Ascending aorta (tissue), 2 donors: ENCODE results near the gene SEC23IP. TPM values are rescaled to one million over a fixed set of nuclear protein-coding genes. Genes with fewer than 3 reads are reported as not detected.

Experiments
- DNase-seq, 2 donors: peaks; one replicate each; pipeline ENCODE4 v3.0.0-alpha.2; 2019; ENCODE audit warnings: low spot score in 2 of 2
- H3K27ac ChIP-seq, 2 donors: fragments of 200-600 bp; sonication (generic); one replicate each; pipeline ENCODE4 v1.5.1; 2016 to 2017; ENCODE audit warnings: mild to moderate bottlenecking in 1 of 2
- H3K27me3 ChIP-seq: fragments of 200-600 bp; sonication (generic); one replicate; pipeline ENCODE4 v1.5.1; 2017
- H3K36me3 ChIP-seq, 2 donors: fragments of 200-600 bp; sonication (generic); one replicate each; pipeline ENCODE4 v1.5.1; 2016
- H3K4me1 ChIP-seq, 2 donors: fragments of 200-600 bp; sonication (generic); one replicate each; pipeline ENCODE4 v1.5.1; 2016 to 2017; ENCODE audit warnings: mild to moderate bottlenecking in 1 of 2
- H3K4me3 ChIP-seq, 2 donors: fragments of 200-600 bp; sonication (generic); one replicate each; pipeline ENCODE4 v1.5.1; 2016 to 2017; ENCODE audit warnings: mild to moderate bottlenecking in 1 of 2
- H3K9me3 ChIP-seq, 2 donors: fragments of 200-600 bp; sonication (generic); one replicate each; pipeline ENCODE4 v1.5.1; 2016
- intact Hi-C: fragments of 100-400 bp; cut with DNase I; formaldehyde crosslinking; loops from one replicate; pipeline ENCODE4 v1.15.1; 2023
- total RNA-seq: library from RNA; depleted of rRNA; stranded (reverse); fragments of >200 nt; gene quantifications from one replicate; pipeline ENCODE4 v1.1.0, GENCODE V29; 2016
- TF ChIP-seq, protein P1 (sequence below), 3 experiments: fragments of 200-600 bp in 2 of 3; fragments of 450-650 bp in 1 of 3; sonication (generic) in 2 of 3; IDR thresholded peaks; one replicate each; pipeline ENCODE4 v1.5.1; 2016 to 2019; ENCODE audit warnings: antibody characterized with exemption in 3 of 3, mild to moderate bottlenecking in 1 of 3, moderate library complexity in 1 of 3

The SEC23IP gene
- total RNA-seq, 1 donor from 2014 or later: 17.1 TPM

- TF ChIP-seq, protein P1, sequence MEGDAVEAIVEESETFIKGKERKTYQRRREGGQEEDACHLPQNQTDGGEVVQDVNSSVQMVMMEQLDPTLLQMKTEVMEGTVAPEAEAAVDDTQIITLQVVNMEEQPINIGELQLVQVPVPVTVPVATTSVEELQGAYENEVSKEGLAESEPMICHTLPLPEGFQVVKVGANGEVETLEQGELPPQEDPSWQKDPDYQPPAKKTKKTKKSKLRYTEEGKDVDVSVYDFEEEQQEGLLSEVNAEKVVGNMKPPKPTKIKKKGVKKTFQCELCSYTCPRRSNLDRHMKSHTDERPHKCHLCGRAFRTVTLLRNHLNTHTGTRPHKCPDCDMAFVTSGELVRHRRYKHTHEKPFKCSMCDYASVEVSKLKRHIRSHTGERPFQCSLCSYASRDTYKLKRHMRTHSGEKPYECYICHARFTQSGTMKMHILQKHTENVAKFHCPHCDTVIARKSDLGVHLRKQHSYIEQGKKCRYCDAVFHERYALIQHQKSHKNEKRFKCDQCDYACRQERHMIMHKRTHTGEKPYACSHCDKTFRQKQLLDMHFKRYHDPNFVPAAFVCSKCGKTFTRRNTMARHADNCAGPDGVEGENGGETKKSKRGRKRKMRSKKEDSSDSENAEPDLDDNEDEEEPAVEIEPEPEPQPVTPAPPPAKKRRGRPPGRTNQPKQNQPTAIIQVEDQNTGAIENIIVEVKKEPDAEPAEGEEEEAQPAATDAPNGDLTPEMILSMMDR (IDR thresholded peaks at IDR 0.05): no peak
- H3K36me3 ChIP-seq: no peaks in the 10 kb centered on the region
- no peaks in the 10 kb centered on the region for H3K4me1 ChIP-seq
- H3K9me3 ChIP-seq: peaks cover 0 to 5% of the 10 kb centered on the region in 2 donors
- no peak for DNase-seq
- H3K4me3 ChIP-seq: no peak overlapping the region
- H3K27me3 ChIP-seq: no peaks in the 10 kb centered on the region
- no peak overlapping the region for H3K27ac ChIP-seq
- intact Hi-C loops: no loop called here
Observed at GRCh38 chr10:119969609-119970008, 77.1 kb downstream of the SEC23IP start.

DNA sequence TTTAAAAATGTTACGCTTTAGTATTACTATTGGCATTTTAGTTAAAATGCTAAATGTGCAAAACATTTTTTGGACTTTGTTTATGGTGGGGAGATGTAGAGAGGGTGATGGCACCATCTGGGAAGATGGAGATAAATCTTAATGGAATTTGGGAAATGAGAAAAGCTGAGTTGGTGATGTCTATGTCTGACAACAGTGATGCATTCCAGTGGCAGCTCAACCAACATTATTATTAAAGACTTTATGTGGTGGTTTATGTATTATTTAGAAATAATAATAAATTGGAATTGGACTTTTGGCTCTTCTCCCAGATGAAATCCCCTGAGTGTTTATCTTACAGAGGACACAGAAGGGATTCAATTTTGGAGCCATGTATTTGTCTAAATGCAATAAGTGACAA is 77.6 kb downstream of the SEC23IP start:
- Histone ChIP-seq H3K9me3 (peaks cover 0 to 5% of the 10 kb centered on the region in 2 donors), H3K36me3 (no peaks in the 10 kb centered on the region), H3K27me3 (no peaks in the 10 kb centered on the region), H3K4me3 (no peak overlapping the region), H3K4me1 (no peaks in the 10 kb centered on the region), H3K27ac (no peak overlapping the region)
- TF ChIP-seq, protein P1 (IDR thresholded peaks at IDR 0.05): no peak
- intact Hi-C loops: no loop called here
- no peak for DNase-seq

- TF ChIP-seq, protein P1 (IDR thresholded peaks at IDR 0.05): no peak
- no peak for DNase-seq
- H3K27ac ChIP-seq: no peak overlapping the region
Observed at GRCh38 chr10:119970963-119971362, 78.4 kb downstream of the SEC23IP start.

GRCh38 chr10:119973281-119973680 is 80.8 kb downstream of the SEC23IP start:
- Histone ChIP-seq H3K27ac (no peak overlapping the region), H3K9me3 (no peaks in the 10 kb centered on the region), H3K27me3 (no peaks in the 10 kb centered on the region), H3K36me3 (no peaks in the 10 kb centered on the region), H3K4me3 (no peak overlapping the region), H3K4me1 (no peaks in the 10 kb centered on the region)
- intact Hi-C loops: no loop called here
- DNase-seq: no peak
- TF ChIP-seq, protein P1 (IDR thresholded peaks at IDR 0.05): no peak

More at GRCh38 chr10:119970963-119971362, 78.4 kb downstream of the SEC23IP start:
- intact Hi-C loops: no loop called here
- H3K36me3 ChIP-seq: no peaks in the 10 kb centered on the region
- H3K27me3 ChIP-seq: no peaks in the 10 kb centered on the region
- no peaks in the 10 kb centered on the region for H3K4me1 ChIP-seq
- H3K9me3 ChIP-seq: peaks cover 0 to 5% of the 10 kb centered on the region in 2 donors
- H3K4me3 ChIP-seq: no peak overlapping the region

GRCh38 chr10:119976421-119976820 is 83.9 kb downstream of the SEC23IP start:
- no peaks in the 10 kb centered on the region for H3K4me1 ChIP-seq
- no peaks in the 10 kb centered on the region for H3K9me3 ChIP-seq
- no peak overlapping the region for H3K27ac ChIP-seq
- intact Hi-C loops: no loop called here
- no peaks in the 10 kb centered on the region for H3K27me3 ChIP-seq
- H3K36me3 ChIP-seq: no peaks in the 10 kb centered on the region
- TF ChIP-seq, protein P1 (IDR thresholded peaks at IDR 0.05): no peak
- no peak overlapping the region for H3K4me3 ChIP-seq
- DNase-seq: no peak
